ENCODE results near the gene CCT7.

DNA sequence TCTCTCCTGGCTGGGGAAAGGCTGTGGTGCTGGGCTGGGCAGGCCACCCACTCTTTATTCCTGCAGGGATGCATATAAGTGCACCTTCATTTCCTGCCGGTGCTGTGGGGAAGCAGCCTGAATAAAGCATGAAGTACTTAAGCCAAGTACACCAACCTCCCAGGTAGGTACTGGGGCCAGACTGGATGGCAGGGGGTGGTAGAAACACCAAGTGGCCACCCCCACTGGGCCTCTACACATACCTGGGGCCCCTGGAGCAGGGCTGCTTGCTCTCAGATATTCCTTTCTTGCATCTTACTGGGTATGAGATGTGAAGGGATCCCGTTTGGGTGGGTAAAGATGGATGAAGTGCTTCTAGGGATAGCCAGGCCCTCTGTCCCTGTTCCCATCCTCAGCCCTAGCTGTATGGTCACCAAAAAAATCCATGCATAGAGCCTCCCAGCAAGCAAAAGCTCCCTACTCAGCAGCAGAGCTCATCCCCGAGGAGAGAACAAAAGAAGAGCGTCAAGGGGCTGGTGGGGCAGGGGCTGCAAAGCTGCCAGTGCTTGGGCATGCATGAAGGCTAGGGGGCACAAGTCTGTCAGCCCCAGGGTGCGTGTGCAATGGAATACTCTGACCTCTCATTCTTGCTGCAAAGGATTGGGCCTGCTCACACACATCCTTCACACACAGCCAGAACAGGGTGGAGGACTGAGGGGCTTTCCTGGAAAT is 22.0 kb downstream of the CCT7 start:
- TF ChIP-seq CTCF (IDR thresholded peaks at IDR 0.05) = no peak
- no peak for TF ChIP-seq POLR2A (IDR thresholded peaks at IDR 0.05)

All from adrenal gland (tissue), 5 donors.